Activated CD8-positive, alpha-beta T cell treated with anti-CD3 and anti-CD28 coated beads for 36 hours (primary cell): ENCODE results near the gene HIF1A. TPM values are rescaled to one million over a fixed set of nuclear protein-coding genes. Genes with fewer than 3 reads are reported as not detected.

ENCODE experiments used
- ATAC-seq: fragments of 200-7000 bp; cut with Tn5 transposase; one replicate; pipeline ENCODE4 v1.10.0; 2021; ENCODE audit warnings: mild to moderate bottlenecking, moderate library complexity
- CTCF ChIA-PET: fragments of 350-600 bp; sonication (Branson Sonifier 250); formaldehyde crosslinking; loops from one replicate; lab custom pipeline; 2021; ENCODE audit warnings: antibody characterized with exemption; lab: Charles Lee
- POLR2A ChIA-PET: fragments of 350-600 bp; sonication (Branson Sonifier 250); formaldehyde crosslinking; loops from one replicate; lab custom pipeline; 2021; ENCODE audit warnings: antibody characterized with exemption; lab: Charles Lee
- DNase-seq: peaks from one replicate; pipeline ENCODE4 v3.0.0-alpha.2; 2020
- H3K27ac Mint-ChIP-seq: one replicate; pipeline ENCODE4 v1.8.0; 2021; ENCODE audit warnings: mild to moderate bottlenecking, mixed read lengths
- H3K27me3 Mint-ChIP-seq: one replicate; pipeline ENCODE4 v1.8.0; 2021; ENCODE audit warnings: mixed read lengths
- H3K36me3 Mint-ChIP-seq: one replicate; pipeline ENCODE4 v1.8.0; 2021; ENCODE audit warnings: low read depth, mixed read lengths
- H3K4me1 Mint-ChIP-seq: one replicate; pipeline ENCODE4 v1.8.0; 2021; ENCODE audit warnings: low read depth, mixed read lengths
- H3K4me3 Mint-ChIP-seq: one replicate; pipeline ENCODE4 v1.8.0; 2021; ENCODE audit warnings: mild to moderate bottlenecking, moderate library complexity, mixed read lengths
- H3K9me3 Mint-ChIP-seq: one replicate; pipeline ENCODE4 v1.8.0; 2021; ENCODE audit warnings: mixed read lengths
- CTCF ChIP-seq: fragments of 200-600 bp; IDR thresholded peaks from one replicate; pipeline ENCODE4 v1.8.0; 2022; ENCODE audit warnings: antibody characterized with exemption, mild to moderate bottlenecking
- intact Hi-C: fragments of 100-400 bp; cut with micrococcal nuclease; formaldehyde crosslinking; loops from one replicate; pipeline ENCODE4 v1.10.0; 2022
- total RNA-seq, 2 experiments: library from RNA; stranded (reverse); gene quantifications; one replicate each; pipeline ENCODE4 v1.2.3, GENCODE V29; 2021

Gene HIF1A
- total RNA-seq, 2 experiments from 2014 or later, result 133 to 140 TPM

DNA sequence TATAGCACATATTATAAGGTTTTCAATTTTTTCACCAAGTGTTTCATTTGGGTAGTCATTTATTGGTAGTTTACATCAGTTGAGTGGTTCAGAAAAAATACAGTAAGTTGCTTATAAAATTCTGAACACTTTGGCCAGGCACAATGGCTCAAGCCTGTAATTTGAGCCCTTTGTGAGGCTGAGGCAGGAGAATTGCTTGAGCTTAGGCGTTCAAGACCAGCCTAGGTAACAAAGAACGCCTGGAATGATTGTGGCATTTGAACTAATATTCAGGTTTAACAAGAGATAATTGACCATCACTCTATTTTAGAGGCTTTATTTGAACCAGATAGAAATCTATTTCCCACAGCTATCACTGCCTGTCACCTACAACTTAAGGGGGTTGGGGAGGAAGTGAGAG lies 22.7 kb downstream of the HIF1A start:
- Mint-ChIP-seq H3K27ac (no peak overlapping the region), H3K4me1 (peaks cover 81% of the 10 kb centered on the region), H3K9me3 (no peaks in the 10 kb centered on the region), H3K4me3 (no peak overlapping the region), H3K27me3 (no peaks in the 10 kb centered on the region), H3K36me3 (peaks cover 32% of the 10 kb centered on the region)
- ChIA-PET CTCF (interaction anchor here (0.8 to 1.3 kb wide), 4 partner anchors 35 to 206 kb away, joined by 3 to 4 read pairs (median 4); no protein-coding TSS in a partner anchor), POLR2A (interaction anchor here (0.7 to 0.8 kb wide), 2 partner anchors 63 to 123 kb away, joined by 3 to 4 read pairs; no protein-coding TSS in a partner anchor)
- no peak for DNase-seq
- intact Hi-C loops, result no loop called here
- no peak for ATAC-seq
- no peak for TF ChIP-seq CTCF

GRCh38 chr14:61719344-61720293 lies 24.3 kb downstream of the HIF1A start:
- H3K4me3 Mint-ChIP-seq, result peak overlapping the region; percentile 48
- TF ChIP-seq CTCF, result no peak
- intact Hi-C loops, result no loop called here
- ATAC-seq, result peak; percentile 72
- H3K9me3 Mint-ChIP-seq, result no peaks in the 10 kb centered on the region
- peaks cover 78% of the 10 kb centered on the region for H3K4me1 Mint-ChIP-seq
- peaks cover 40% of the 10 kb centered on the region for H3K36me3 Mint-ChIP-seq
- ChIA-PET CTCF (interaction anchor here (0.7 to 2.7 kb wide), 19 partner anchors 9 to 457 kb away, joined by 3 to 10 read pairs (median 4); no protein-coding TSS in a partner anchor), POLR2A (interaction anchor here (0.7 to 3.1 kb wide), 7 partner anchors 8 to 244 kb away, joined by 3 to 8 read pairs (median 4); no protein-coding TSS in a partner anchor)
- H3K27me3 Mint-ChIP-seq, result no peaks in the 10 kb centered on the region
- no peak for DNase-seq
- peak overlapping the region; percentile 77 for H3K27ac Mint-ChIP-seq

DNA sequence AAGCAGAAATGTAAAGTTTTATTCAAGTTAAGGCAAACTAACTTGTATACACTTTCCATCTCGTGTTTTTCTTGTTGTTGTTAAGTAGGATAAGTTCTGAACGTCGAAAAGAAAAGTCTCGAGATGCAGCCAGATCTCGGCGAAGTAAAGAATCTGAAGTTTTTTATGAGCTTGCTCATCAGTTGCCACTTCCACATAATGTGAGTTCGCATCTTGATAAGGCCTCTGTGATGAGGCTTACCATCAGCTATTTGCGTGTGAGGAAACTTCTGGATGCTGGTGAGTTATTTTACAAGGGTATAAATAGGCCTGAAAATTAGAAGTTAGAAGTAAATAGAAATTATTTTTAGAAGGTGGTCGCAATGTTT lies 25.0 kb downstream of the HIF1A start:
- Mint-ChIP-seq H3K27me3 (no peaks in the 10 kb centered on the region), H3K4me3 (peak overlapping the region; percentile 48), H3K4me1 (peaks cover 75% of the 10 kb centered on the region), H3K9me3 (no peaks in the 10 kb centered on the region), H3K36me3 (peaks cover 43% of the 10 kb centered on the region), H3K27ac (peak overlapping the region; percentile 77)
- TF ChIP-seq CTCF, result no peak
- DNase-seq, result no peak
- CTCF ChIA-PET, result interaction anchor here (0.8 to 2.7 kb wide), 17 partner anchors 9 to 258 kb away, joined by 3 to 10 read pairs (median 4); no protein-coding TSS in a partner anchor
- intact Hi-C loops, result no loop called here
- POLR2A ChIA-PET, result interaction anchor here (0.7 to 3.1 kb wide), 7 partner anchors 9 to 244 kb away, joined by 3 to 8 read pairs (median 4); no protein-coding TSS in a partner anchor
- ATAC-seq, result no peak

DNA sequence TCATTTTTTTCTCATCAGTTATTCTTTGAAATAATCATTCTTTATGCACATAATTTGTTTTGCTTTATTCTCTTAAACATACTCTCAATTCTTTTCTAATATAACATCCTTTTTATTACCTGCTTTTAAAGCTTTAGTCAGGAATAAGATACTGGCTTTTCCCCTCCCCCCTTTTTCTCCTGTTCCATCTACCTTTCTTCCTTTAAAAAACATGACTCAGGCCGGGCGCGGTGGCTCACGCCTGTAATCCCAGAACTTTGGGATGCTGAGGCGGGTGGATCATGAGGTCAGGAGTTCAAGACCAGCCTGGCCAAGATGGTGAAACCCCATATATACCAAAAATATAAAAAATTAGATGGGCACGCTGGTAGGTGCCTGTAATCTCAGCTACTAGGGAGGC lies 25.4 kb downstream of the HIF1A start:
- Mint-ChIP-seq H3K27me3 (no peaks in the 10 kb centered on the region), H3K4me1 (peaks cover 74% of the 10 kb centered on the region), H3K4me3 (no peak overlapping the region), H3K36me3 (peaks cover 46% of the 10 kb centered on the region), H3K27ac (peak overlapping the region; percentile 61), H3K9me3 (no peaks in the 10 kb centered on the region)
- DNase-seq (no peak), ATAC-seq (no peak)
- intact Hi-C loops, result no loop called here
- no peak for TF ChIP-seq CTCF
- ChIA-PET POLR2A (interaction anchor here (0.8 to 3.1 kb wide), 6 partner anchors 9 to 237 kb away, joined by 3 to 8 read pairs (median 4); no protein-coding TSS in a partner anchor), CTCF (interaction anchor here (0.8 to 2.7 kb wide), 13 partner anchors 8 to 251 kb away, joined by 3 to 10 read pairs (median 4); no protein-coding TSS in a partner anchor)
